Measurements from ENCODE around the gene WDR20. TPM values are rescaled to one million over a fixed set of nuclear protein-coding genes. Genes with fewer than 3 reads are reported as not detected.

The WDR20 gene
- total RNA-seq, 1 experiment from 2014 or later = 25.6 TPM

DNA sequence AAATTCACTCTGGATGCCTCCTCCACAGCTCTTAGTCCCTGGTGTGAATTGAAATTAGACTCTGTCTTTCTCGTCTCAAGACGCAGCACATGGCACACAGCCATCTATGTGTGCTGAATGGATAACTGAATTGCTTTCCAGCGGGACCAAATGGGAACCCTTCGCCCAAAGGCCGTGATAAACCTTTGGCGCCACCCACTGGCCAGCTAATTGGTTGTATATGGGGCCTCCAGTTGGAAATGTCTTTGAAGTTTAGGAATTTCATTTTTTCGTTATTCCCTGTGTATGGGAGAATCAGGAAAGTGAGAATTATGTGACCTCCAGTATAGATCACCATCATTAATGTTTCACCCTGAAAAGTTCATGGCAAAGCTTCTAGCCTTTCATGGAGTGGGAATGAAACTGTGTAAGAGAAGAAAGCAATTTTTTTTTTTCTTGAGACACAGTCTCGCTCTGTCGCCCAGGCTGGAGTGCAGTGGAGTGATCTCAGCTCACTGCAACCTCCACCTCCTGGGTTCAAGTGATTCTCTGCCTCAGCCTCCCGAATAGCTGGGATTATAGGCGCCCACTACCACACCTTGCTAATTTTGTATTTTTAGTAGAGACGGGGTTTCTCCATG lies 43.0 kb upstream of the WDR20 start:
- peak; percentile 87 for DNase-seq (ENCODE audit: low spot score)
- Mint-ChIP-seq H3K9me3 (no peaks in the 10 kb centered on the region), H3K27me3 (ENCODE audit: low read depth) (no peaks in the 10 kb centered on the region; the same call in 1 of the 2 replicates), H3K4me3 (0 out of 2 replicates have a peak overlapping the region, but pooled peaks have one; percentile 2), H3K36me3 (no peaks in the 10 kb centered on the region), H3K27ac (peak overlapping the region; percentile 39; the same call in 1 of the 2 replicates), H3K4me1 (peaks cover 27% of the 10 kb centered on the region)
- no peak for TF ChIP-seq GABPB1 (CRISPR knock-in tag; IDR thresholded peaks at IDR 0.05)
- TF ChIP-seq, protein P1, sequence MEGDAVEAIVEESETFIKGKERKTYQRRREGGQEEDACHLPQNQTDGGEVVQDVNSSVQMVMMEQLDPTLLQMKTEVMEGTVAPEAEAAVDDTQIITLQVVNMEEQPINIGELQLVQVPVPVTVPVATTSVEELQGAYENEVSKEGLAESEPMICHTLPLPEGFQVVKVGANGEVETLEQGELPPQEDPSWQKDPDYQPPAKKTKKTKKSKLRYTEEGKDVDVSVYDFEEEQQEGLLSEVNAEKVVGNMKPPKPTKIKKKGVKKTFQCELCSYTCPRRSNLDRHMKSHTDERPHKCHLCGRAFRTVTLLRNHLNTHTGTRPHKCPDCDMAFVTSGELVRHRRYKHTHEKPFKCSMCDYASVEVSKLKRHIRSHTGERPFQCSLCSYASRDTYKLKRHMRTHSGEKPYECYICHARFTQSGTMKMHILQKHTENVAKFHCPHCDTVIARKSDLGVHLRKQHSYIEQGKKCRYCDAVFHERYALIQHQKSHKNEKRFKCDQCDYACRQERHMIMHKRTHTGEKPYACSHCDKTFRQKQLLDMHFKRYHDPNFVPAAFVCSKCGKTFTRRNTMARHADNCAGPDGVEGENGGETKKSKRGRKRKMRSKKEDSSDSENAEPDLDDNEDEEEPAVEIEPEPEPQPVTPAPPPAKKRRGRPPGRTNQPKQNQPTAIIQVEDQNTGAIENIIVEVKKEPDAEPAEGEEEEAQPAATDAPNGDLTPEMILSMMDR (IDR thresholded peaks at IDR 0.05) = peak; percentile 55; the same call in 1 of the 2 replicates
- ChIA-PET CTCF (interaction anchor here (0.8 to 3.6 kb wide), 24 partner anchors 9 to 326 kb away, joined by 3 to 41 read pairs (median 5); no protein-coding TSS in a partner anchor), POLR2A (interaction anchor here (0.6 to 1.0 kb wide), 3 partner anchors 33 to 77 kb away, joined by 3 to 4 read pairs (median 3); no protein-coding TSS in a partner anchor)
- ATAC-seq = peak; percentile 70

DNA sequence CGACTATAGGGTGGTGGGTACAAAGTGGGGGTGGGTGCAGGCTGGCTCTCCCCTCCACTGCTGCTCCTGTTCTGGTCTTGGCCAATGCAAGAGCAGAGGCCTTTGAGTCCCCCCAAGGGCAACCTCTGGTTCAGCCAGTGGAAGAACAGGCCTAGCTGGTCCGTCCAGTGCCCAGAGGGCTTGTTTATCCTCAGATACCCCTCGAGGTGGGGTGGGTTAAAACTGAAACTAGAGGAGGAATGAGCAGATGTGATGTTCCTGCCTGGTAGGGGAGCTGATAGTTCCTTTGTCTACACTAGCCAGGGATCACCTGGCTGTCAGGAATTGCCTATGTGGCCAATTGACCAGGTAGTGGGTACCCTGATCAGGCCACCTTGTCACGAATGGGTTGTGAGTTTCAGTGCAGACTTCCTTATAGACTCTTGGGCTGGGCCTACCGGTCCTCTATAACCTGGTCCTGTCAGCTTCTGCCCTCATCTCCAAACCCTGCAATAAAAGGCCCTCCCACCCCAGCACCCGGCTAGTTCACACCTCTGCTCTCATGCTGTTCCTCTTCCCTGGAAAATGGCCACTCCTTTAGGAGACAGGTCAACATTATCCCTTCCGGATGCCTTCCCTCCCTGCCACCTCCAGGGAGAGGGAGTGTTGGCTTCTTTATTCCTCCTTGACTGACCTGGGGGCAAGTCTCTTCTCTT lies 42.1 kb upstream of the WDR20 start:
- Mint-ChIP-seq H3K9me3 (no peaks in the 10 kb centered on the region), H3K4me3 (no peak overlapping the region), H3K36me3 (no peaks in the 10 kb centered on the region), H3K4me1 (peaks cover 27% of the 10 kb centered on the region), H3K27me3 (ENCODE audit: low read depth) (no peaks in the 10 kb centered on the region; the same call in 1 of the 2 replicates), H3K27ac (0 out of 2 replicates have a peak overlapping the region, but pooled peaks have one; percentile 52)
- ATAC-seq (peak; percentile 55), DNase-seq (ENCODE audit: low spot score) (peak; percentile 31)
- TF ChIP-seq ZBTB43 (CRISPR knock-in tag; IDR thresholded peaks at IDR 0.05) (no peak), ZBTB21 (CRISPR knock-in tag; IDR thresholded peaks at IDR 0.05; ENCODE audit: borderline replicate concordance) (no peak), SMAD3 (CRISPR knock-in tag; IDR thresholded peaks at IDR 0.05; ENCODE audit: borderline replicate concordance) (no peak), PREB (CRISPR knock-in tag; IDR thresholded peaks at IDR 0.05; ENCODE audit: borderline replicate concordance) (no peak), ZMAT4 (CRISPR knock-in tag; IDR thresholded peaks at IDR 0.05) (no peak)
- ChIA-PET POLR2A (interaction anchor here (0.7 kb wide), 1 partner anchor 8 kb away, joined by 8 read pairs; no protein-coding TSS in a partner anchor), CTCF (interaction anchor here (0.6 to 3.6 kb wide), 10 partner anchors 10 to 216 kb away, joined by 3 to 41 read pairs (median 6); no protein-coding TSS in a partner anchor)

- peaks cover 12% of the 10 kb centered on the region for H3K4me1 Mint-ChIP-seq
- ATAC-seq (no peak), DNase-seq (ENCODE audit: low spot score) (no peak)
- H3K9me3 Mint-ChIP-seq = no peaks in the 10 kb centered on the region
- H3K27me3 Mint-ChIP-seq (ENCODE audit: low read depth) = no peaks in the 10 kb centered on the region; the same call in 1 of the 2 replicates
- H3K4me3 Mint-ChIP-seq = no peak overlapping the region
- H3K27ac Mint-ChIP-seq = no peak overlapping the region
- H3K36me3 Mint-ChIP-seq = no peaks in the 10 kb centered on the region
- CTCF ChIA-PET = no interaction called here
- POLR2A ChIA-PET = interaction anchor here (0.6 kb wide), 1 partner anchor 715 kb away, joined by 4 read pairs; no protein-coding TSS in a partner anchor
- no peak for TF ChIP-seq ELF4 (CRISPR knock-in tag; IDR thresholded peaks at IDR 0.05; ENCODE audit: low read depth)
- TF ChIP-seq JUN (CRISPR knock-in tag; IDR thresholded peaks at IDR 0.05) = no peak
Measured at GRCh38 chr14:102103062-102103695, 36.5 kb upstream of the WDR20 start.

DNA sequence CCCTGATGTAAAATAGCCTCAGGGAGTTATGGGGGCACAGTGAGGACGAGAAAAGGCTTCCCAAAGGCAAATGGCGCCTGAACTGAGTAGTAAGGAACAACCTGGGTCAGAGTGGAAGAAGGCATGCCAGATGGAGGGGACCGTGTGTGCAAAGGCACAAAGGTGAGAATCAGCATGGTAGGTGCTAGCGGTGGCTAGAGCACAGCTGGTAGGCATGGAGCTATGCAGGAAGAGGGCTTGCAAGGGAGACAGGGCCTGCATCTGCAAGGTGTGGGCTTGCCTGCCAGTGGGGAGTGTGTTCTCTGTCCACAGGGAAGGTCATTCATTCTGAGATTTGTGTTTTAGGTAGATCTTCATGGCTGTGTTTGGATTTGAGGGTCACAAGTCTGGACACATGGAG lies 34.3 kb upstream of the WDR20 start:
- TF ChIP-seq, protein P2, sequence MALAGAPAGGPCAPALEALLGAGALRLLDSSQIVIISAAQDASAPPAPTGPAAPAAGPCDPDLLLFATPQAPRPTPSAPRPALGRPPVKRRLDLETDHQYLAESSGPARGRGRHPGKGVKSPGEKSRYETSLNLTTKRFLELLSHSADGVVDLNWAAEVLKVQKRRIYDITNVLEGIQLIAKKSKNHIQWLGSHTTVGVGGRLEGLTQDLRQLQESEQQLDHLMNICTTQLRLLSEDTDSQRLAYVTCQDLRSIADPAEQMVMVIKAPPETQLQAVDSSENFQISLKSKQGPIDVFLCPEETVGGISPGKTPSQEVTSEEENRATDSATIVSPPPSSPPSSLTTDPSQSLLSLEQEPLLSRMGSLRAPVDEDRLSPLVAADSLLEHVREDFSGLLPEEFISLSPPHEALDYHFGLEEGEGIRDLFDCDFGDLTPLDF (CRISPR knock-in tag; IDR thresholded peaks at IDR 0.05) = no peak
- no peak for TF ChIP-seq ZNF138 (CRISPR knock-in tag; conservative IDR thresholded peaks at IDR 0.05)
- TF ChIP-seq ZNF396 (CRISPR knock-in tag; IDR thresholded peaks at IDR 0.05; ENCODE audit: borderline replicate concordance) = no peak
- no peak for TF ChIP-seq ERG (CRISPR knock-in tag; IDR thresholded peaks at IDR 0.05)
- no peak for TF ChIP-seq ZNF232 (CRISPR knock-in tag; IDR thresholded peaks at IDR 0.05)
- no peak for TF ChIP-seq GTF2I (CRISPR knock-in tag; conservative IDR thresholded peaks at IDR 0.05)
- TF ChIP-seq ZNF416 (CRISPR knock-in tag; IDR thresholded peaks at IDR 0.05) = no peak
- Mint-ChIP-seq H3K4me3 (no peak overlapping the region), H3K27ac (peak overlapping the region; percentile 66; the same call in 1 of the 2 replicates), H3K9me3 (peaks cover 15% of the 10 kb centered on the region), H3K36me3 (peaks cover 12% of the 10 kb centered on the region), H3K27me3 (ENCODE audit: low read depth) (peaks cover 2% of the 10 kb centered on the region; the same call in 1 of the 2 replicates), H3K4me1 (peaks cover 12% of the 10 kb centered on the region)
- ChIA-PET CTCF (interaction anchor here (0.6 to 3.0 kb wide), 3 partner anchors 9 to 59 kb away, joined by 3 to 14 read pairs (median 4); no protein-coding TSS in a partner anchor), POLR2A (interaction anchor here (0.5 to 1.1 kb wide), 2 partner anchors 113 to 335 kb away, joined by 3 read pairs; no protein-coding TSS in a partner anchor)
- ATAC-seq (no peak; the same call in none of the 2 replicates), DNase-seq (ENCODE audit: low spot score) (no peak)

Measured in WTC11 (cell line).